ENCODE results near the gene OSBPL5. TPM values are rescaled to one million over a fixed set of nuclear protein-coding genes. Genes with fewer than 3 reads are reported as not detected.

The OSBPL5 gene
- total RNA-seq, 1 donor: 49.7 TPM

DNA sequence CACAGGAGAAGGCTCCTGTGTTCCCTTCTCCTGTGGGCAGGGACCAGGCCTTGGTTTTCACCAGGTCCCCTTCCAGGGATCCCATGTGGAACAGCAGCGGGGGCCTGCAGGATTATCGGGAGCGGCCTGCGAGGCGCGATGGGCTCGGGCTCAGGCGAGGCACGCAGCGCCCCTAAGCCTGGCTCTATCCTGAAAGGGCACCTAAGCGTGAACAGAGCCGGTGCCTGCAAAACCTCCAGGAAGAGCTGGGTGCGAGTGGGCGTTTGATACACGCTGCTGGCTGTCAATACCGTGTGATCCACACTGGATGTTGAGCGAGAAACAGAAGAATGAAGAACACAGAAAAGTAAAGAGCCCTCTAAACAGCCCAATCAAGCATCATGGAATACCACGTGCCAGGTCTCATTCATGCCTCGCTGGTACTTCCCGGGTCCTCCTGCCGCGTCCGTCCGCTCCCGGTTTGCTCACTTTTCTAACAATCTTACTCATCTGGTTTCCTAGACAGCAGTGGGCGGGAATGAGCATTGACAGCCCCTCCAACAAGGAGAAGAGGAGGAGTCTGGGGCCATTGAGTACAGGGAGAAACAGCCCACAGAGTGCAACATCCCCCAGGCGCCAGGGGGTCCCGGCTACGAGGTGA lies 12.5 kb downstream of the OSBPL5 start:
- TF ChIP-seq, protein P1, sequence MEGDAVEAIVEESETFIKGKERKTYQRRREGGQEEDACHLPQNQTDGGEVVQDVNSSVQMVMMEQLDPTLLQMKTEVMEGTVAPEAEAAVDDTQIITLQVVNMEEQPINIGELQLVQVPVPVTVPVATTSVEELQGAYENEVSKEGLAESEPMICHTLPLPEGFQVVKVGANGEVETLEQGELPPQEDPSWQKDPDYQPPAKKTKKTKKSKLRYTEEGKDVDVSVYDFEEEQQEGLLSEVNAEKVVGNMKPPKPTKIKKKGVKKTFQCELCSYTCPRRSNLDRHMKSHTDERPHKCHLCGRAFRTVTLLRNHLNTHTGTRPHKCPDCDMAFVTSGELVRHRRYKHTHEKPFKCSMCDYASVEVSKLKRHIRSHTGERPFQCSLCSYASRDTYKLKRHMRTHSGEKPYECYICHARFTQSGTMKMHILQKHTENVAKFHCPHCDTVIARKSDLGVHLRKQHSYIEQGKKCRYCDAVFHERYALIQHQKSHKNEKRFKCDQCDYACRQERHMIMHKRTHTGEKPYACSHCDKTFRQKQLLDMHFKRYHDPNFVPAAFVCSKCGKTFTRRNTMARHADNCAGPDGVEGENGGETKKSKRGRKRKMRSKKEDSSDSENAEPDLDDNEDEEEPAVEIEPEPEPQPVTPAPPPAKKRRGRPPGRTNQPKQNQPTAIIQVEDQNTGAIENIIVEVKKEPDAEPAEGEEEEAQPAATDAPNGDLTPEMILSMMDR (IDR thresholded peaks at IDR 0.05; ENCODE audit: insufficient read depth, low read depth, low read length): no peak
- no peak overlapping the region for H3K4me3 ChIP-seq (ENCODE audit: low read depth, low read length)
- DNase-seq (ENCODE audit: low read depth): no peak

DNA sequence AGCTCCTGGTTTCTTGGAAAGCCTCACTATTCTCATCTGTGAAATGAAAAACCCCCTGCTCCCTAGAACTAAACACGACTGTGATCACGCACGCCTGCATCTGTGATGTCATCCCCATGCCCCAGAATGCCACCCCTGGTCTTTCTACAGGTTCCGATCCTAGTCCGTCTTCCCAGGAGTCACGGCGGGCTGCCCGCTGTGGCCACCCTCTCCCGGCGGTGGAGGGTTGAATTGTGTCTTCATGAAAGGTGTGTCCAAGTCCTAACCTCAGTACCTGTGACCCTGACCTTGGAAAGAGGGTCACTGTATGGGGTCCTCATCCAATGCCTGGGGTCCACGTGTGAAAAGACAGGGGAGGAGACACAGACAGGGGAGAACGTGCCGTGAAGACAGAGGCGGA lies 14.4 kb downstream of the OSBPL5 start:
- H3K4me3 ChIP-seq (ENCODE audit: low read depth, low read length): no peak overlapping the region
- TF ChIP-seq, protein P1 (IDR thresholded peaks at IDR 0.05; ENCODE audit: insufficient read depth, low read depth, low read length): no peak
- no peak for DNase-seq (ENCODE audit: low read depth)

DNA sequence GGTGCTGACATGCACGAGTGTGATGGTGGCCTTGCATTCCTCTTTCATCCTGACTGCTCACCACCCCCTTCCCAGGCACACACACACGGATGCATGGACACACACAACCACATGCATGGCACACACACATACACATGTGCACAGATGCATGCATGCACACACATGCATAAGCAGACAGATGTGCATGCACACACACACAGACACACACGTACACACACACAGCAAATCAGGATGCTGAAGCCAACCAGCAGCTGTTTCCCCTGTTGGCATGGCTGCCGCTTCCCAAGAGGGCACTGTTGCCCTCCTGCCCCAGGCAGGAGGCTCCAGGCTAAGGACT lies 15.3 kb downstream of the OSBPL5 start:
- TF ChIP-seq, protein P1 (IDR thresholded peaks at IDR 0.05; ENCODE audit: insufficient read depth, low read depth, low read length): no peak
- no peak overlapping the region for H3K4me3 ChIP-seq (ENCODE audit: low read depth, low read length)
- DNase-seq (ENCODE audit: low read depth): no peak

- TF ChIP-seq, protein P1 (IDR thresholded peaks at IDR 0.05; ENCODE audit: insufficient read depth, low read depth, low read length): no peak
- DNase-seq (ENCODE audit: low read depth): no peak
- H3K4me3 ChIP-seq (ENCODE audit: low read depth, low read length): no peak overlapping the region
These were observed 15.9 kb downstream of the OSBPL5 start for GRCh38 chr11:3148990-3149851.

DNA sequence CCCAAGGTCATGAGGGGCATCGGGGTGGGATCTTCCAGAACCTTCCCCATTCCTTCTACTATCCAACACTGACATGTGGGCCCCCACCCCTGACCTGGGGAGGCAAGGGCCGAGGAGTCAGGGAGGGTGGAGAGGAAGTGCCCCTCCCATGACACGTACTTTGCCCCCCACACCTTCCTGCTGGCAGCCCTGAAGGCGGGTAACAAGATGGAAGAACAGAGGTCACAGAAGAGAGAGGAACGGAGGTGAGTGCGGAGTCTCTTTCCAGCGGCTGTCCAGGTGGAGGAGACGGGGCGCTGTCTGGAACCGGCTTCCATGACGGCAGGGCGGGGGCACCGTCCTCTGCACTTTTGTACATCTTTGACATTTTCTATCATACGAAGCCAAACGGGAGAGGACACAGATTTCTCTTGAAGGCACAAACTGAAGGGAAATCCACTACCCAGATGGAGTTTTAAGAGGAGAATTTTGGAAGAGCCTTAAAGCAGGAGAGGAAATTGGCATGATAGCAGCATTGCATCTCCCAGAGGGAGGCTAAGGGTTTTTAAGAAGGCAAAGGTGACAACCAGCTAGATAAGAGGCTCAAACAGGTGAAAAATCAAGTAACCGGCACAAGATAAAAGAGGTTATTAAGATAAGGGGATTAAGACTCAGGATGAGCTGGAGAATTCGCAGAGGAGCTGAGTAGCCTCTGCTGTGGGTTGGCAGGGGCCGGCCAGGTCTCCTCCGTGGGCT lies 16.7 kb downstream of the OSBPL5 start:
- TF ChIP-seq, protein P1 (IDR thresholded peaks at IDR 0.05; ENCODE audit: insufficient read depth, low read depth, low read length): no peak
- H3K4me3 ChIP-seq (ENCODE audit: low read depth, low read length): no peak overlapping the region
- no peak for DNase-seq (ENCODE audit: low read depth)

DNA sequence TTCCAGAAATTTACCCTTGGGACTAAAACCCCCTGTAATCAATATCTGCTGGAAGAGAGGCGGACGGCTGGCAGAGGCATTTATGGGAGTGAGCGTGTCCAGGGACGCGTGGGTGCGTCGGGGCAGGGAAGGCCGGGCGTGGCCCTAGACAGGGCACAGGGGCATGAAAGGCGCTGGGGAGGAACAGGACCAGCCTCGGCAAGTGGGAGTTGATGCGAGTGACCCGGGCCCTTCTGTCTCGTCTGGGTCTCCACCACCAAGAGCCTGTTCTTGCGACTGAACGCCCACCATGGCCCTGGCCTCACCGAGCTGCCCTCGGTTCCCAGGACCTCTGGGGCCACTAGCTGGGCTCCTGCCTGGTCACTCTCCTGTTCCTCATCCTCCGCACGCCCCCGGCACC lies 17.5 kb downstream of the OSBPL5 start:
- TF ChIP-seq, protein P1 (IDR thresholded peaks at IDR 0.05; ENCODE audit: insufficient read depth, low read depth, low read length): no peak
- DNase-seq (ENCODE audit: low read depth): no peak
- H3K4me3 ChIP-seq (ENCODE audit: low read depth, low read length): no peak overlapping the region

Data from fibroblast of villous mesenchyme (primary cell).